ENCODE data around the gene PDCD11. TPM values are rescaled to one million over a fixed set of nuclear protein-coding genes. Genes with fewer than 3 reads are reported as not detected.

The PDCD11 gene
- total and polyA plus RNA-seq, 8 donors = 2.3 to 28.0 (median 12.9) TPM

DNA sequence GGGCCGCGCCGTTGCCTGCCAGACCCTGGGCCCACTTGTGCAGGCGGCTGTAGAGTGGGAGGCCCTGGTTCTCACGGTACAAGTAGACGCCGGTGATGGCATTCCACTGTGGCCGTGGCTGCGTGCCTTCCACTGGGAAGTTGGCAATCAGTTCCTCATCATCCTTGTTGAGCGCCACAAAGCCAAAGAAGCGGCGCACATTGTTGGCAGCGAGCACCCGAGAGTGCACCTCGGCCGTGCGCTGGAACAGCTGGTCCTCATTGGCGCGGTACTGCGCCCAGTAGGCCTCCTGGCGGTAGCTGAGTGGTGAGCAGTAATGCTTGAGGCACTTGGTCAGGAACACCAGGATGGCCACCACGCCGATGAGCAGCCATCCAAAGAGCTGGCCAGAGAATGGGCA lies 50.8 kb downstream of the PDCD11 start:
- Histone ChIP-seq H3K4me3 (no peak overlapping the region), H3K27ac (peak overlapping the region in 4 of 5 donors; percentile 54 to 90 (median 86)), H3K27me3 (peaks cover 0 to 2% (median 0%) of the 10 kb centered on the region in 3 donors), H3K36me3 (peaks cover 52 to 82% (median 76%) of the 10 kb centered on the region in 4 donors), H3K4me1 (peaks cover 24 to 79% (median 53%) of the 10 kb centered on the region in 4 donors), H3K9me3 (no peaks in the 10 kb centered on the region)
- WGBS, 5 donors = 95 to 97% (median 97%) methylated on average over 7 to 23 of the region's 23 CpGs
- no peak for DNase-seq
- intact Hi-C loops (cut with DNase I; ENCODE audit: low total_unique reads) = no loop called here
- TF ChIP-seq, protein P1, sequence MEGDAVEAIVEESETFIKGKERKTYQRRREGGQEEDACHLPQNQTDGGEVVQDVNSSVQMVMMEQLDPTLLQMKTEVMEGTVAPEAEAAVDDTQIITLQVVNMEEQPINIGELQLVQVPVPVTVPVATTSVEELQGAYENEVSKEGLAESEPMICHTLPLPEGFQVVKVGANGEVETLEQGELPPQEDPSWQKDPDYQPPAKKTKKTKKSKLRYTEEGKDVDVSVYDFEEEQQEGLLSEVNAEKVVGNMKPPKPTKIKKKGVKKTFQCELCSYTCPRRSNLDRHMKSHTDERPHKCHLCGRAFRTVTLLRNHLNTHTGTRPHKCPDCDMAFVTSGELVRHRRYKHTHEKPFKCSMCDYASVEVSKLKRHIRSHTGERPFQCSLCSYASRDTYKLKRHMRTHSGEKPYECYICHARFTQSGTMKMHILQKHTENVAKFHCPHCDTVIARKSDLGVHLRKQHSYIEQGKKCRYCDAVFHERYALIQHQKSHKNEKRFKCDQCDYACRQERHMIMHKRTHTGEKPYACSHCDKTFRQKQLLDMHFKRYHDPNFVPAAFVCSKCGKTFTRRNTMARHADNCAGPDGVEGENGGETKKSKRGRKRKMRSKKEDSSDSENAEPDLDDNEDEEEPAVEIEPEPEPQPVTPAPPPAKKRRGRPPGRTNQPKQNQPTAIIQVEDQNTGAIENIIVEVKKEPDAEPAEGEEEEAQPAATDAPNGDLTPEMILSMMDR (IDR thresholded peaks at IDR 0.05) = no peak

DNA sequence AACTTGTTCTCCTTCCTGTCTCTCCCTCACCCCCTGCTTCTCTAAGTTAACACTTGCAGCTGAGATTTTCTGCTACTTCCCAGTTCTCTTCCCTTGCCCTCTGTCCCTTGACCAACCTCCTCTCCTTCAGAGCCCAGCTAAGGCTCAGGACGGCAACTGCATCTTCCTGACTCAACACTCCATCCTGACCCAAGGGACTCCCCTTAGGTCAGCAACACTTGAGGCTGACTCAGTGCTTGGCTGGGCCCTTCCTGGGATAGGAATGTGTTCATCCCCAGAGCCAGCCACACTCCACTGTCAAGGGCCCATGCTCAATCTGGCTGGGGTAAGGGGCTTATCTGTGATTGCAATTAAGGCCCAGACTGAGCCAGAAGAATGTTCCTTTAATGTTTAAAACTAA lies 52.3 kb downstream of the PDCD11 start:
- WGBS, 5 donors = 50 to 64% (median 50%) methylated on average over 1 of the region's 1 CpG
- Histone ChIP-seq H3K4me3 (peak overlapping the region in 2 of 4 donors; percentile 69 to 73), H3K4me1 (peaks cover 32 to 89% (median 62%) of the 10 kb centered on the region in 4 donors)

DNA sequence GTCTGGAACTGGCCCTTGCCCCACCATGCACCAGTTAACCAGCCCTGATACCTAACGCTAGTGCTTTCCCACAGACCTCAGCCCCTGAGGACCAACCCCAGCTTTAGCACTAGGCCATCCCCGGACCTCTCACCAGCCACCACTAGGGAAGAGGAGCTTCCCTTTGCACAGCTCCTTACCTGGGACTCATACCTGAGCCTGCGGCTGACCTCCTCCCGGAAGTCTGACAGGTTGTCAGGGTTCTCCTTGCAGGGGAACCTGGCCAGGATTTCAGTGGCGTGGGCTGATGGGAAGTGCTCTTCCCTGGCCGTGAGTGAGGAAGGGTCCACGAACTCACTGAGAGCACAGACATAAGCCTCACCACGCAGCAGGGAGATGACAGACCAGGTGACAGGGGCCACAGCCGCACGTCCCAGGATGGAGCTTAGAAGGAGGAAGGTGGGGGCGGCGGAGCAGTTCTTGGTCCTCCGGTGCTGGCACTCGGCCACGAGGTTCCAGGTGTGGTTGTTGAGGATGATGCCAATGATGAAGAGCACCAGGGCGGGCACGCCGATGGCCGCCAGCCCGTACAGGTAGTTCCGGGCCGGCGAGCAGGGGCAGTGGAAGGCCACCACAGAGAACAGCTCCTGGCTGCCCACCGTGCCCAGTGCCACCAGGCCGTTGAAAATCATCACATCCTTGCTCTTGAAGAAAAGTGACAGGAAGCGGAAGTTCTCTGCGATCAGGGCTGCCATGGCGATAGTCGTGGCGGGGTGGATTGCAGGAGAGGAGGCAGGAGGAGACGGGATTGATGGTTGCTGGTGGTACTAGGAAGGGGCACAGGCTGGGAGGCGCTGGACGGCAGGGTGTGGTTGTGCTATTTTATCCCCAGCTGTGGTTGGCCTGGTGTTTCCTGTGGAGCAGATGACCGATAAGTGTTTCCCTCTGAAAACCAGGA lies 53.0 kb downstream of the PDCD11 start:
- 79 to 89% (median 82%) methylated on average over 34 of the region's 34 CpGs for WGBS, 5 donors
- intact Hi-C loops (cut with DNase I; ENCODE audit: low total_unique reads) = no loop called here
- Histone ChIP-seq H3K36me3 (peaks cover 31 to 60% (median 53%) of the 10 kb centered on the region in 4 donors), H3K9me3 (no peaks in the 10 kb centered on the region), H3K4me3 (peak overlapping the region in 2 of 4 donors; percentile 69 to 73), H3K27ac (peak overlapping the region in 4 of 5 donors; percentile 54 to 90 (median 86)), H3K27me3 (peaks cover 0 to 7% (median 0%) of the 10 kb centered on the region in 3 donors), H3K4me1 (peaks cover 32 to 86% (median 62%) of the 10 kb centered on the region in 4 donors)
- TF ChIP-seq POLR2AphosphoS5 (IDR thresholded peaks at IDR 0.05) (no peak), EP300 (IDR thresholded peaks at IDR 0.05) (no peak), POLR2A (IDR thresholded peaks at IDR 0.05) (no peak)
- TF ChIP-seq, protein P1 (IDR thresholded peaks at IDR 0.05) = no peak
- no peak for DNase-seq

More for the DNA sequence above, 52.3 kb downstream of the PDCD11 start:
- peak overlapping the region in 4 of 5 donors; percentile 54 to 90 (median 86) for H3K27ac ChIP-seq
- no peaks in the 10 kb centered on the region for H3K9me3 ChIP-seq
- peaks cover 0 to 7% (median 0%) of the 10 kb centered on the region in 3 donors for H3K27me3 ChIP-seq
- peaks cover 39 to 67% (median 60%) of the 10 kb centered on the region in 4 donors for H3K36me3 ChIP-seq
- DNase-seq = no peak
- intact Hi-C loops (cut with DNase I; ENCODE audit: low total_unique reads) = no loop called here
- TF ChIP-seq POLR2AphosphoS5 (IDR thresholded peaks at IDR 0.05) (peak in 1 of 3 donors; percentile 40), POLR2A (IDR thresholded peaks at IDR 0.05) (no peak)
- TF ChIP-seq, protein P1 (IDR thresholded peaks at IDR 0.05) = no peak

DNA sequence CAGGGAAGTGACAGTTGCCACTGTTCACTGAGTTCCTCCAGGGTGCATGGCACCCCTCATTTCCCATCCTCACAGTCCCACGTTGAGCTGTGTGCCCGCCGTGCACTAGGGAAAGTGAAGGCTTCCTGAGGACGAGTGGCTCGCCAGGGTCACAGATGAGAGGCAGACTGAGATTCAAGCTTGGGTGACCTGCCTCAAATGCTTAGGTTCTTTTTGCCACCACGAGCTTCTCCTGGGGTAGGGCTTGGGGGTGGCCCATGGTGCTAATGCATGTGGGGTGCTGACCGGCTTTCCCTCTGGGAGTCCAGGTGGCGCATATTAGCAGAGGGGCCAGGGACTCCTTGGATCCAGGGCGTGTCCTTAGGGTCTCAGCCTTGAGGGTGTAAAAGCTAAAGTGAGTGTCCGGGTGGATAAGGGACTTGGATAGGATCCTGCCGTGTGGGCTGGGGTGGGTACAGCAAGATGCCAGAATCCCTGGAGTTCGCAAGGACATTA lies 53.8 kb downstream of the PDCD11 start:
- TF ChIP-seq EP300 (IDR thresholded peaks at IDR 0.05) = no peak
- no peak for TF ChIP-seq POLR2AphosphoS5 (IDR thresholded peaks at IDR 0.05)
- TF ChIP-seq, protein P1 (IDR thresholded peaks at IDR 0.05) = no peak
- TF ChIP-seq POLR2A (IDR thresholded peaks at IDR 0.05) = no peak
- Histone ChIP-seq H3K4me1 (peaks cover 32 to 78% (median 60%) of the 10 kb centered on the region in 4 donors), H3K9me3 (no peaks in the 10 kb centered on the region), H3K36me3 (peaks cover 24 to 52% (median 45%) of the 10 kb centered on the region in 4 donors), H3K4me3 (peak overlapping the region; percentile 61 to 78 (median 71)), H3K27me3 (peaks cover 0 to 7% (median 0%) of the 10 kb centered on the region in 3 donors), H3K27ac (peak overlapping the region in 4 of 5 donors; percentile 84 to 90 (median 86))
- DNase-seq = no peak
- intact Hi-C loops (cut with DNase I; ENCODE audit: low total_unique reads) = no loop called here
- WGBS, 5 donors = 78 to 91% (median 84%) methylated on average over 9 to 12 of the region's 12 CpGs

Data from stomach (tissue), 9 donors.